ENCODE results near the gene WDR27.
"Not testable (repeated sequence)": the region's sequence is repeated elsewhere in the genome, so short reads cannot be mapped to it uniquely, and the experiment has no call there.

Gene WDR27

DNA sequence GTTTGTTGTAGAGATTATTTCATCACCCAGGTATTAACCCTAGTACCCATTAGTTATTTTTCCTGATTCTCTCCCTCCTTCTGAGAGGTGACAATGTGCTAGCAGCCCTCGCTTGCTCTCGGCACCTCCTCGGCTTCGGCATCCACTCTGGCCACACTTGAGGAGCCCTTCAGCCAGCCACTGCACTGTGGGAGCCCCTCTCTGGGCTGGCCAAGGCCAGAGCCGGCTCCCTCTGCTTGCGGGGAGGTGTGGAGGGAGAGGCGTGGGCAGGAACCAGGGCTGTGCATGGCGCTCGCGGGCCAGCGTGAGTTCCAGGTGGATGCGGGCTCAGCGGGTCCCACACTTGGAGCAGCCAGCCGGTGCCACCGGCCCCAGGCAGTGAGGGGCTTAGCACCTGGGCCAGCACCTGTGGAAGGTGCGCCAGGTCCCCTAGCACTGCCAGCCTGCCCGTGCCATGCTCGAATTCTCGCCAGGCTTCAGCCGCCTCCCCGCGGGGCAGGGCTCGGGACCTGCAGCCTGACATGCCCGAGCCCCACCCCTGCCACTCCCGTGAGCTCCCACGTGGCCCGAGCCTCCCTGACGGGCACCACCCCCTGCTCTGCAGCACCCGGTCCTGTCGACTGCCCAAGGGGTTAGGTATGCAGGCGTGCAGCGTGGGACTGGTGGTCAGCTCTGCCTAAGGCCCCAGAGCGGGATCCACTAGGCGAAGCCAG lies 221.9 kb downstream of the WDR27 start:
- Histone ChIP-seq H3K9me3 (ENCODE audit: control insufficient read depth in 2 of 2, low read length in 2 of 2) (no peaks in the 10 kb centered on the region), H3K9ac (ENCODE audit: low read length in 2 of 2) (no peak overlapping the region), H3K27me3 (ENCODE audit: control insufficient read depth in 1 of 2, insufficient read depth in 2 of 2, low read length in 2 of 2) (no peaks in the 10 kb centered on the region), H3K36me3 (ENCODE audit: control insufficient read depth in 2 of 2, insufficient read depth in 2 of 2, low read length in 2 of 2) (no peaks in the 10 kb centered on the region), H3K4me1 (ENCODE audit: control insufficient read depth, insufficient read depth, low read length) (no peaks in the 10 kb centered on the region), H3K4me3 (ENCODE audit: low read length in 2 of 2) (no peak overlapping the region), H3K27ac (ENCODE audit: low read length) (no peak overlapping the region)

DNA sequence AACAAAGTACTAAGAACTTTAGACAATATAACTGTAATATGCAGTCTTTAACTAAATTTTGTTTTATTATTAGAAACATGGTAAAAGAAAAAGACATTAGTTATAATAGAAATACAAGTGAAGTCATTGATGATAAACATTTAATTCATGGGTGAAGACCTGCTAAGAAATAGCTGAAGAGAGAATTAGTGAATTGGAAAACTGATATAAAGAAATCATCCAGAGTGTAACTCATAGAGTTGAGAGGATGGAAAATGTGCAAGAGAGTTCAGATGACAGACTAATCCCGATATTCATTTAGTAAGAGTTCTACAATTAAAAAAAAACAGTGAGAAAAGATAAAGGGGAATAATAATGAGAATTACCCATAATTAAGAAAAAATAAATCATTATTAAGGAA lies 227.5 kb downstream of the WDR27 start:
- Histone ChIP-seq H3K27me3 (ENCODE audit: control insufficient read depth in 1 of 2, insufficient read depth in 2 of 2, low read length in 2 of 2) (no peaks in the 10 kb centered on the region), H3K9me3 (ENCODE audit: control insufficient read depth in 2 of 2, low read length in 2 of 2) (no peaks in the 10 kb centered on the region), H3K36me3 (ENCODE audit: control insufficient read depth in 2 of 2, insufficient read depth in 2 of 2, low read length in 2 of 2) (no peaks in the 10 kb centered on the region), H3K9ac (ENCODE audit: low read length in 2 of 2) (no peak overlapping the region), H3K4me1 (ENCODE audit: control insufficient read depth, insufficient read depth, low read length) (no peaks in the 10 kb centered on the region), H3K27ac (ENCODE audit: low read length) (no peak overlapping the region), H3K4me3 (ENCODE audit: low read length in 2 of 2) (no peak overlapping the region)

DNA sequence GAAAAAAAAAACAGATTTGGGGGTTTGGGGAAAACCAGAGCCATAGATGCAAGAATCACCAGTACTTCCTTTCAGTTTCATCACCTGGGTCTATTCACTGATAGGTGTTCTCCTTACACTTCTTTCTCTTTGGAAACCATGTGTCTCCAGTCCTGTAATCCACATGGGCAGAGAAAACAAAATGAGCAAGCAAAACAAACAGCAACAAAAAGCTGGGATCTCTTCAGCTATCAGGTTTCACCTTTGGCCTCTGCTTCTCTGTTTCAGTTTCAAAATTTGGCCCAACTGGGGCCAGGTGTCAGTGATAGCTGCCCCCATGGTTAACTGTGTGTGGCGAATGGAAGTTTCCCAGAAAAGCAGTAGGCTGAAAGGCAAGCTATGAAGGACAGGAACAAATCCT lies 228.2 kb downstream of the WDR27 start:
- Histone ChIP-seq H3K9me3 (ENCODE audit: control insufficient read depth in 2 of 2, low read length in 2 of 2) (no peaks in the 10 kb centered on the region), H3K9ac (ENCODE audit: low read length in 2 of 2) (no peak overlapping the region), H3K27me3 (ENCODE audit: control insufficient read depth in 1 of 2, insufficient read depth in 2 of 2, low read length in 2 of 2) (no peaks in the 10 kb centered on the region), H3K4me3 (ENCODE audit: low read length in 2 of 2) (no peak overlapping the region), H3K36me3 (ENCODE audit: control insufficient read depth in 2 of 2, insufficient read depth in 2 of 2, low read length in 2 of 2) (no peaks in the 10 kb centered on the region), H3K27ac (ENCODE audit: low read length) (no peak overlapping the region), H3K4me1 (ENCODE audit: control insufficient read depth, insufficient read depth, low read length) (no peaks in the 10 kb centered on the region)

DNA sequence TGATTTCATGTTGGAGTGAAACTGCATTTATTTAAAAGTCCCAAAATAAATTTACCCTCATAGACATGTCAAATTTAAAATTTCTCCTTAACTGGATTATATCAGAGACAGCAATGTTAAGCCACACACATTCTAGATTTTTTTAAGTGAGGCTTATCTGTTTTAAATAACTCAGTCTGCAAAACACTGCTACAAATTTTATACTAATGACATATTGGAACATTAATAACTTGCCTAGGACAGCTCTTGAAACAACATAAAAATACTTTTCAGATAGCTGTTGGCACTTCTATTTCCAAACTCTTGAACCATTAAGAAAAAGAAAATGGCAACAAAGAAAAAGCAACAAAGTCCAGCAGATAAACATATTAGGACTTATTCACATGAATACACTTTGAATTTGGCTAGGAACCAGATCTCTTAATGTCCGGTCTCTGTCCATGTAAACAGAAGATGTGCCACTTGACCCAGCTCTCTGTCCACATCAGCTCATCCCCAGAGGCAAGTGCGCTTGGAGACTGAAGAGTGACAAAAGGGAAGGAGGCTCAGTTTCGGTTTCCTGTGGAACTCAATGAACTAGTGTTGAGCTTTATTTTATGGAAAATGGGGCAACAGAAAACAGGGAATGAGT lies 228.9 kb downstream of the WDR27 start:
- no peaks in the 10 kb centered on the region for H3K4me1 ChIP-seq (ENCODE audit: control insufficient read depth, insufficient read depth, low read length)
- no peaks in the 10 kb centered on the region for H3K9me3 ChIP-seq (ENCODE audit: control insufficient read depth in 2 of 2, low read length in 2 of 2)
- H3K27ac ChIP-seq (ENCODE audit: low read length) = no peak overlapping the region
- no peaks in the 10 kb centered on the region for H3K36me3 ChIP-seq (ENCODE audit: control insufficient read depth in 2 of 2, insufficient read depth in 2 of 2, low read length in 2 of 2)
- no peak overlapping the region for H3K4me3 ChIP-seq (ENCODE audit: low read length in 2 of 2)
- no peak overlapping the region for H3K9ac ChIP-seq (ENCODE audit: low read length in 2 of 2)
- no peaks in the 10 kb centered on the region for H3K27me3 ChIP-seq (ENCODE audit: control insufficient read depth in 1 of 2, insufficient read depth in 2 of 2, low read length in 2 of 2)

DNA sequence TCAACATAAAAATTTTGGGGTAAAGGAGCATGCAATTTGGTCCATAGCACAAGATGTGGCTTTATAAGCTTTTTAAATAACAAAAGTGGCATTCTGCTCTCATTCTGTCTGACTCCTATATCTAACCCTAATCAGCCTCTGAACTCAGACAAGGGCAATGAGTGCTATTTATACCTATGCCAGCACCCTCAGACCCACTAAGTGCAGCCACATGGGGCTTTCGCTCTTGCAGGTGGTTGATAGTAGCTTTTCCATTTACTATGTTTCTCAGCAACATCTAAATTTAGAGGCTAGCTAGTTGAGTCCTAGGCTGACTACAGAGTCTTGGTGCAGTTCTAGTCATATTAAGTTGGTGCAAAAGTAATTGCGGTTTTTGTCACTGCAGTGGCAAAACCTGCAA lies 231.0 kb downstream of the WDR27 start:
- Histone ChIP-seq H3K9me3 (ENCODE audit: control insufficient read depth in 2 of 2, low read length in 2 of 2) (no peaks in the 10 kb centered on the region), H3K4me3 (ENCODE audit: low read length in 2 of 2) (no peak overlapping the region), H3K4me1 (ENCODE audit: control insufficient read depth, insufficient read depth, low read length) (no peaks in the 10 kb centered on the region), H3K27ac (ENCODE audit: low read length) (no peak overlapping the region), H3K9ac (ENCODE audit: low read length in 2 of 2) (no peak overlapping the region), H3K36me3 (ENCODE audit: control insufficient read depth in 2 of 2, insufficient read depth in 2 of 2, low read length in 2 of 2) (no peaks in the 10 kb centered on the region), H3K27me3 (ENCODE audit: control insufficient read depth in 1 of 2, insufficient read depth in 2 of 2, low read length in 2 of 2) (no peaks in the 10 kb centered on the region)

DNA sequence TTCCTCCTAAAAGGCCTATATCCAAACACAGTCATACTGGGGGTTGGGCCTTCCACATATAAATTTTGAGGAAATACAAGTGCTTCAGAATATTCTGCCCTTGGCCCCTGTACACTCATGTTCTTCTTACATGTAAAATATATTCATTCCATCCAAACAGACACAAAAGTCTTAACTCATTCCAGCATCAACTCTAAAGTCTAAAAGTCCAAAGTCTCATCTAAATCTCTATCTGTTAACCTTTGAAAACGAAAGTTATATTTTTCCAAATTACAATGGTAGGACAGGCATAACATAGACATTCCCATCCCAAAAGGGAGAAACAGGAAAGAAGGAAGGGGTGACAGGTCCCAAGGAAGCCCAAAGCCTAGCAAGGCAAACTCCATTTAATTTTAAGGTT lies 232.8 kb downstream of the WDR27 start:
- Histone ChIP-seq H3K27me3 (ENCODE audit: control insufficient read depth in 1 of 2, insufficient read depth in 2 of 2, low read length in 2 of 2) (no peaks in the 10 kb centered on the region), H3K4me1 (ENCODE audit: control insufficient read depth, insufficient read depth, low read length) (no peaks in the 10 kb centered on the region), H3K9me3 (ENCODE audit: control insufficient read depth in 2 of 2, low read length in 2 of 2) (no peaks in the 10 kb centered on the region), H3K9ac (ENCODE audit: low read length in 2 of 2) (no peak overlapping the region), H3K27ac (ENCODE audit: low read length) (no peak overlapping the region), H3K36me3 (ENCODE audit: control insufficient read depth in 2 of 2, insufficient read depth in 2 of 2, low read length in 2 of 2) (no peaks in the 10 kb centered on the region), H3K4me3 (ENCODE audit: low read length in 2 of 2) (no peak overlapping the region)

DNA sequence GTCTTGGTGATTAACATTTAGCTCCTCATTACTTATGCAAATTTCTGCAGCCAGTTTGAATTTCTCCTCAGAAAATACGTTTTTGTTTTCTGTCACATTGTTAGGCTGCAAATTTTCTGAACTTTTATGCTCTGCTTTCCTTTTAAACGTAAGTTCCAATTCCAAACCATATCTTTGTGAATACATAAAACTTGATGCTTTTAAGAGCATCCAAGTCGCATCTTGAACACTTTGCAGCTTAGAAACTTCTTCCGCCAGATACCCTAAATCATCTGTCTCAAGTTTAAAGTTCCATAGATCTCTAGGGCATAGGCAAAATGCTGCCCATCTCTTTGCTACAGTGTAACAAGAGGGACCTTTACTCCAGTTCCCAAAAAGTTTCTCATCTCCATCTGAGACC lies 234.1 kb downstream of the WDR27 start:
- not testable (repeated sequence) for H3K27me3 ChIP-seq (ENCODE audit: control insufficient read depth in 1 of 2, insufficient read depth in 2 of 2, low read length in 2 of 2); H3K27ac ChIP-seq (ENCODE audit: low read length); H3K4me3 ChIP-seq (ENCODE audit: low read length in 2 of 2); H3K4me1 ChIP-seq (ENCODE audit: control insufficient read depth, insufficient read depth, low read length); H3K36me3 ChIP-seq (ENCODE audit: control insufficient read depth in 2 of 2, insufficient read depth in 2 of 2, low read length in 2 of 2); H3K9ac ChIP-seq (ENCODE audit: low read length in 2 of 2); H3K9me3 ChIP-seq (ENCODE audit: control insufficient read depth in 2 of 2, low read length in 2 of 2)

DNA sequence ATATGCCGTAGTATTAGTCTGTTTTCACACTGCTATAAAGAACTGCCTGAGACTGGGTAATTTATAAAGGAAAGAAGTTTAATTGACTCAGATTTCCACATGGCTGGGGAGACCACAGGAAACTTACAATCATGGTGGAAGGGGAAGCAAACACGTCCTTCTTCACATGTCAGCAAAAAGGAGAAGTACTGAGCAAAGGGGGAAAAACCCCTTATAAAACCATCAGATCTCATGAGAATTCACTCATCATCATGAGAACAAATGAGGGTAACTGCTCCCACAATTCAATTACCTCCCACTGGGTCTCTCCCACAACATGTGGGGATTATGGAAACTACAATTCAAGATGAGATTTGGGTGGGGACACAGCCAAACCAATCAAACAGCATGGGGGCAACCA lies 235.6 kb downstream of the WDR27 start:
- H3K27me3 ChIP-seq (ENCODE audit: control insufficient read depth in 1 of 2, insufficient read depth in 2 of 2, low read length in 2 of 2); H3K36me3 ChIP-seq (ENCODE audit: control insufficient read depth in 2 of 2, insufficient read depth in 2 of 2, low read length in 2 of 2); H3K27ac ChIP-seq (ENCODE audit: low read length); H3K9ac ChIP-seq (ENCODE audit: low read length in 2 of 2); H3K9me3 ChIP-seq (ENCODE audit: control insufficient read depth in 2 of 2, low read length in 2 of 2); H3K4me3 ChIP-seq (ENCODE audit: low read length in 2 of 2); H3K4me1 ChIP-seq (ENCODE audit: control insufficient read depth, insufficient read depth, low read length): not testable (repeated sequence)

DNA sequence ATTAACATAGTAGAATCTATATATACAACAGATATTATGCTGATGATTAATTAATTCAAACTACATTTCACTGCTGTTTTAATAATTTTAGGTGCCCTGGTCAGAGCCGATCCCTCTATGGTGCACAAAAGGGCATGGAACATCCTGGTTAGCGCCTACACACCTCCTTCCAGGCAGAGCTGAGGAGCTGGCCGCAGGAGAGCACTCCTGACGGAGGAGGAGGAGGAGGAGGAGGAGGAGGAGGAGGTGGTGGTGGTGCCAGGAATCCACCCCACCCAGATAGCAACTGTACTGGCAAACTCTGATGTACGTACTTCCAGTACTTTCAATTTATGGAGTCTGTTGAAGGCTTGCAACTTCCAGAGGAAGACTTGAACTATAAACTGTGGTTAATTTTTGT lies 244.1 kb downstream of the WDR27 start:
- no peak overlapping the region for H3K4me3 ChIP-seq (ENCODE audit: low read length in 2 of 2)
- H3K4me1 ChIP-seq (ENCODE audit: control insufficient read depth, insufficient read depth, low read length) = no peaks in the 10 kb centered on the region
- H3K27me3 ChIP-seq (ENCODE audit: control insufficient read depth in 1 of 2, insufficient read depth in 2 of 2, low read length in 2 of 2) = no peaks in the 10 kb centered on the region

DNA sequence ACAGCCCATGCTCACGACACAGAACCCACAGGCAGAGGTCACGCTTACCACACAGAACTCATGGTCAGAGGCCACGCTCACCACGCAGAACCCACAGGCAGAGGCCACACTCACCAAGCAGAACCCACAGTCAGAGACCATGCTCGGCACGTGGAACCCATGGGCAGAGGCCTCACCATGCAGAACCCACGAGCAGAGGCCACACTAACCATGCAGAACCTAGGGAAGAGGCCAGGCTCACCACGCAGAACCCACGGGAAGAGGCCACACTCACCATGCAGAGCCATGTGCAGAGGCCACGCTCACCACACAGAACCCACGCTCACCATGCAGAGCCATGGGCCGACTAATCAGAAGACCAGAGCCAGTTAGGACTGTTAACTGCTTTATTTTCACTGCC lies 245.0 kb downstream of the WDR27 start:
- no peaks in the 10 kb centered on the region for H3K4me1 ChIP-seq (ENCODE audit: control insufficient read depth, insufficient read depth, low read length)
- peaks cover 0 to 6% of the 10 kb centered on the region in 2 donors for H3K9me3 ChIP-seq (ENCODE audit: control insufficient read depth in 2 of 2, low read length in 2 of 2)
- no peak overlapping the region for H3K27ac ChIP-seq (ENCODE audit: low read length)
- H3K27me3 ChIP-seq (ENCODE audit: control insufficient read depth in 1 of 2, insufficient read depth in 2 of 2, low read length in 2 of 2) = no peaks in the 10 kb centered on the region
- no peak overlapping the region for H3K4me3 ChIP-seq (ENCODE audit: low read length in 2 of 2)
- H3K9ac ChIP-seq (ENCODE audit: low read length in 2 of 2) = no peak overlapping the region
- no peaks in the 10 kb centered on the region for H3K36me3 ChIP-seq (ENCODE audit: control insufficient read depth in 2 of 2, insufficient read depth in 2 of 2, low read length in 2 of 2)

More for the DNA sequence above, 244.1 kb downstream of the WDR27 start:
- no peak overlapping the region for H3K27ac ChIP-seq (ENCODE audit: low read length)
- peaks cover 0 to 6% of the 10 kb centered on the region in 2 donors for H3K9me3 ChIP-seq (ENCODE audit: control insufficient read depth in 2 of 2, low read length in 2 of 2)
- H3K36me3 ChIP-seq (ENCODE audit: control insufficient read depth in 2 of 2, insufficient read depth in 2 of 2, low read length in 2 of 2) = no peaks in the 10 kb centered on the region
- no peak overlapping the region for H3K9ac ChIP-seq (ENCODE audit: low read length in 2 of 2)

DNA sequence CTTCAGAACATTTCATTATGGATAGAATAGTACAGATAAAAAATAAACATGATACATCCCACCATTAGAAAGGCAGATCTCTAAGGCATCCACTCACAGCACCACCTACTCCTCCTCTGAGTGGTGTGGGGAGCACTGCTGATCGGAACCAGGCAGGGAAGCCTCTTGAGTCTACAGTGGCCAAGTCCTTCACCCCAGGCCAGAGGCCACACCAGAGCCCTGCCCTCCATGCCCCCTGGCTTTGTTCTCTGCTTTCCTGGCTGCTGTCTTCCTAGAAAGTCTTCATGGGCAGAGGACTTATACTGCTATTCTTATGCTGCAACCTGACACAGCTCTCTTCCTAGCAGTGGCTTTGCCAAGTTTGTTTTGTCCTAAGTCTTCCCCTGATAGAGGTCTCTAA lies 246.4 kb downstream of the WDR27 start:
- Histone ChIP-seq H3K27me3 (ENCODE audit: control insufficient read depth in 1 of 2, insufficient read depth in 2 of 2, low read length in 2 of 2) (no peaks in the 10 kb centered on the region), H3K27ac (ENCODE audit: low read length) (no peak overlapping the region), H3K4me1 (ENCODE audit: control insufficient read depth, insufficient read depth, low read length) (peaks cover 3% of the 10 kb centered on the region), H3K4me3 (ENCODE audit: low read length in 2 of 2) (no peak overlapping the region), H3K9ac (ENCODE audit: low read length in 2 of 2) (no peak overlapping the region), H3K9me3 (ENCODE audit: control insufficient read depth in 2 of 2, low read length in 2 of 2) (peaks cover 0 to 6% of the 10 kb centered on the region in 2 donors), H3K36me3 (ENCODE audit: control insufficient read depth in 2 of 2, insufficient read depth in 2 of 2, low read length in 2 of 2) (peaks cover 0 to 2% of the 10 kb centered on the region in 2 donors)

Data from stomach smooth muscle (tissue), 2 donors.